PFSK-1 (cell line): ENCODE measurements around the gene AP1M1.

Source experiments
- FOXP2 ChIP-seq: optimal IDR thresholded peaks from 2 replicates; pipeline ENCODE3; 2011; ENCODE audit warnings: borderline replicate concordance, control low read depth, inconsistent platforms; ENCODE audit not compliant: insufficient read depth; ENCODE audit errors: extremely low read length, extremely low read depth
- POLR2AphosphoS5 ChIP-seq: IDR thresholded peaks from 2 replicates; pipeline ENCODE4 v1.6.1; 2012; ENCODE audit warnings: low read depth, mild to moderate bottlenecking, control low read depth, low read length, moderate library complexity
- SIN3A ChIP-seq: IDR thresholded peaks from 2 replicates; pipeline ENCODE4 v1.6.1; 2012; ENCODE audit warnings: mild to moderate bottlenecking, low read length, moderate library complexity, borderline replicate concordance; ENCODE audit not compliant: insufficient read depth
- TAF1 ChIP-seq: IDR thresholded peaks from 2 replicates; pipeline ENCODE4 v1.6.1; 2012; ENCODE audit warnings: low read length, control low read depth, borderline replicate concordance; ENCODE audit not compliant: insufficient read depth
- TF ChIP-seq, protein P1 (sequence below), 2 experiments: IDR thresholded peaks; 2 replicates each; pipeline versions ENCODE4 v1.6.1 to v1.8.0; 2011 to 2012; ENCODE audit warnings: low read depth in 2 of 2, low read length in 2 of 2, control low read depth in 1 of 2, inconsistent platforms in 1 of 2, mild to moderate bottlenecking in 1 of 2, moderate library complexity in 1 of 2; ENCODE audit not compliant: insufficient read depth in 1 of 2

DNA sequence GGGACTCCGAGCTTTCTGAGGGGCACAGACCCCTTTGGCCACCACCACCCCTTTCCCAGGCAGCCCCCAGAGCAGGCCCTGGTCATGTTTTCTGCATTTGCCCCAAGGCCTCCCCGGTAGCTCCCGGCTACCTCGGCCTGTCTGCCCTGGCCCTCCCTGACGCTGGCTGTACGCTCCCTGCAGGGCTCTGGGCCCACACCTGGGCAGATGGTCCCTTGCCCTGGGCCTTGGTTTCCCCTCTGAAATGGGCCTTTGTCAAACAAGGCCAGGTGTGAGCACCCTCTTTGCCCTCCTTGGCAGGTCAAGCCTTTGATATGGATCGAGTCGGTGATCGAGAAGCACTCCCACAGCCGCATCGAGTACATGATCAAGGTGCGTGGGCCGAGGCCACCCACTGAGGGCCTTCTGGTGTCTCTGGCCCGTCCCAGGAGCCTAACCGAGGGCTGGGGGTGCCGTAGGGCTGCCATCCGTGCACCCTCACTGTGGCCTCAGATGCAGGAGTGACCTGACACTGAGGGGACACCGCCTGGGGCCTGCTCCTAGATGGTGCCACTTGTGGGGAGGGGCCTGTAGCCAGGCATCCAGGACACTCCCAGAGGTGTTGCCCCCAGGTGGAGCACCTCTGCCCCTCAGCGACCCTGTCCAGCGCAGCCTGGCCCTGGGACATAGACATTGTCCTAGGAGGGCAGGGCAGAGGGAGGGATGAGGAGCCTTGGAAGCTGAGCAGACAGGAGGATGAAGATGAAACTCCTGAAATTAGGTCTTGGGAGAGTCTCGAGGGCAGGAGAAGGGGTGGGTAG lies 30.3 kb downstream of the AP1M1 start:
- TF ChIP-seq POLR2AphosphoS5 = no peak
- no peak for TF ChIP-seq TAF1
- TF ChIP-seq, protein P1, sequence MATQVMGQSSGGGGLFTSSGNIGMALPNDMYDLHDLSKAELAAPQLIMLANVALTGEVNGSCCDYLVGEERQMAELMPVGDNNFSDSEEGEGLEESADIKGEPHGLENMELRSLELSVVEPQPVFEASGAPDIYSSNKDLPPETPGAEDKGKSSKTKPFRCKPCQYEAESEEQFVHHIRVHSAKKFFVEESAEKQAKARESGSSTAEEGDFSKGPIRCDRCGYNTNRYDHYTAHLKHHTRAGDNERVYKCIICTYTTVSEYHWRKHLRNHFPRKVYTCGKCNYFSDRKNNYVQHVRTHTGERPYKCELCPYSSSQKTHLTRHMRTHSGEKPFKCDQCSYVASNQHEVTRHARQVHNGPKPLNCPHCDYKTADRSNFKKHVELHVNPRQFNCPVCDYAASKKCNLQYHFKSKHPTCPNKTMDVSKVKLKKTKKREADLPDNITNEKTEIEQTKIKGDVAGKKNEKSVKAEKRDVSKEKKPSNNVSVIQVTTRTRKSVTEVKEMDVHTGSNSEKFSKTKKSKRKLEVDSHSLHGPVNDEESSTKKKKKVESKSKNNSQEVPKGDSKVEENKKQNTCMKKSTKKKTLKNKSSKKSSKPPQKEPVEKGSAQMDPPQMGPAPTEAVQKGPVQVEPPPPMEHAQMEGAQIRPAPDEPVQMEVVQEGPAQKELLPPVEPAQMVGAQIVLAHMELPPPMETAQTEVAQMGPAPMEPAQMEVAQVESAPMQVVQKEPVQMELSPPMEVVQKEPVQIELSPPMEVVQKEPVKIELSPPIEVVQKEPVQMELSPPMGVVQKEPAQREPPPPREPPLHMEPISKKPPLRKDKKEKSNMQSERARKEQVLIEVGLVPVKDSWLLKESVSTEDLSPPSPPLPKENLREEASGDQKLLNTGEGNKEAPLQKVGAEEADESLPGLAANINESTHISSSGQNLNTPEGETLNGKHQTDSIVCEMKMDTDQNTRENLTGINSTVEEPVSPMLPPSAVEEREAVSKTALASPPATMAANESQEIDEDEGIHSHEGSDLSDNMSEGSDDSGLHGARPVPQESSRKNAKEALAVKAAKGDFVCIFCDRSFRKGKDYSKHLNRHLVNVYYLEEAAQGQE (IDR thresholded peaks at IDR 0.05; ENCODE audit: insufficient read depth in 1 of 2, low read depth in 2 of 2, low read length in 2 of 2) = no peak
- TF ChIP-seq SIN3A = no peak
- no peak for TF ChIP-seq FOXP2
